ENCODE measurements around the gene MARCHF2. TPM values are rescaled to one million over a fixed set of nuclear protein-coding genes. Genes with fewer than 3 reads are reported as not detected.
"Not testable (repeated sequence)": the region's sequence is repeated elsewhere in the genome, so short reads cannot be mapped to it uniquely, and the experiment has no call there.

The MARCHF2 gene
- polyA plus RNA-seq, 3 donors, result 47.8 to 117 (median 90.8) TPM

- H3K4me1 ChIP-seq (ENCODE audit: control insufficient read depth in 1 of 2, insufficient read depth in 2 of 2, low read length in 2 of 2), result no peaks in the 10 kb centered on the region
- peaks cover 39 to 53% of the 10 kb centered on the region in 2 donors for H3K36me3 ChIP-seq (replicated peaks in 1 of 2; ENCODE audit: control insufficient read depth in 1 of 2, insufficient read depth in 2 of 2, low read length in 2 of 2)
- WGBS (ENCODE audit: insufficient coverage), result 94% methylated on average over 11 of the region's 18 CpGs
- no peaks in the 10 kb centered on the region for H3K4me1 Mint-ChIP-seq
- intact Hi-C loops (cut with micrococcal nuclease), result no loop called here
- H3K4me3 Mint-ChIP-seq, result no peak overlapping the region
- no peaks in the 10 kb centered on the region for H3K9me3 Mint-ChIP-seq
- peaks cover 10% of the 10 kb centered on the region for H4K20me1 ChIP-seq (ENCODE audit: insufficient read depth, low read length)
- H3K27ac Mint-ChIP-seq, result peak overlapping the region in 2 of 7 donors; percentile 31 to 76
- H3K4me2 ChIP-seq (replicated peaks; ENCODE audit: extremely low read depth, low read length, poor library complexity, severe bottlenecking), result no peak overlapping the region
- peaks cover 5% of the 10 kb centered on the region for H3K79me2 ChIP-seq (ENCODE audit: insufficient read depth, low read length)
- no peak overlapping the region for H3K9ac ChIP-seq (ENCODE audit: insufficient read depth, low read length, poor library complexity, severe bottlenecking)
- H3K27me3 ChIP-seq (ENCODE audit: control insufficient read depth in 2 of 2, insufficient read depth in 2 of 2, low read length in 2 of 2), result no peaks in the 10 kb centered on the region
- no peaks in the 10 kb centered on the region for H3K9me3 ChIP-seq (replicated peaks in 1 of 2; ENCODE audit: control insufficient read depth in 1 of 2, insufficient read depth in 1 of 2, low read length in 2 of 2)
- H3K4me3 ChIP-seq (replicated peaks in 1 of 3; ENCODE audit: low read depth in 2 of 3, low read length in 3 of 3), result no peak overlapping the region
- H3K27me3 Mint-ChIP-seq (ENCODE audit: low read depth in 3 of 3), result no peaks in the 10 kb centered on the region
- TF ChIP-seq, protein P1, sequence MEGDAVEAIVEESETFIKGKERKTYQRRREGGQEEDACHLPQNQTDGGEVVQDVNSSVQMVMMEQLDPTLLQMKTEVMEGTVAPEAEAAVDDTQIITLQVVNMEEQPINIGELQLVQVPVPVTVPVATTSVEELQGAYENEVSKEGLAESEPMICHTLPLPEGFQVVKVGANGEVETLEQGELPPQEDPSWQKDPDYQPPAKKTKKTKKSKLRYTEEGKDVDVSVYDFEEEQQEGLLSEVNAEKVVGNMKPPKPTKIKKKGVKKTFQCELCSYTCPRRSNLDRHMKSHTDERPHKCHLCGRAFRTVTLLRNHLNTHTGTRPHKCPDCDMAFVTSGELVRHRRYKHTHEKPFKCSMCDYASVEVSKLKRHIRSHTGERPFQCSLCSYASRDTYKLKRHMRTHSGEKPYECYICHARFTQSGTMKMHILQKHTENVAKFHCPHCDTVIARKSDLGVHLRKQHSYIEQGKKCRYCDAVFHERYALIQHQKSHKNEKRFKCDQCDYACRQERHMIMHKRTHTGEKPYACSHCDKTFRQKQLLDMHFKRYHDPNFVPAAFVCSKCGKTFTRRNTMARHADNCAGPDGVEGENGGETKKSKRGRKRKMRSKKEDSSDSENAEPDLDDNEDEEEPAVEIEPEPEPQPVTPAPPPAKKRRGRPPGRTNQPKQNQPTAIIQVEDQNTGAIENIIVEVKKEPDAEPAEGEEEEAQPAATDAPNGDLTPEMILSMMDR (IDR thresholded peaks at IDR 0.05), result no peak
- no peak overlapping the region for H3K27ac ChIP-seq (ENCODE audit: low read depth in 1 of 2, low read length in 2 of 2)
- no peak overlapping the region for H2AFZ ChIP-seq (ENCODE audit: insufficient read depth, low read depth, low read length, poor library complexity, severe bottlenecking)
- no peak for DNase-seq
- peaks cover 40 to 56% of the 10 kb centered on the region in 2 donors for H3K36me3 Mint-ChIP-seq
These were observed 8.5 kb upstream of the MARCHF2 start for GRCh38 chr19:8404391-8405151.

- peaks cover 13% of the 10 kb centered on the region for H3K4me1 Mint-ChIP-seq
- intact Hi-C loops (cut with micrococcal nuclease), result loop anchor here (5.0 to 10.0 kb wide), 4 partner anchors 37 to 167 kb away; partner anchors contain the start of genes MYO1F (in 1 of the 2) and ZNF414 (in 1 of the 2)
- not testable (repeated sequence) for H3K27ac ChIP-seq (ENCODE audit: low read depth in 1 of 2, low read length in 2 of 2); H3K27me3 Mint-ChIP-seq (ENCODE audit: low read depth in 3 of 3); H3K36me3 Mint-ChIP-seq; DNase-seq; H4K20me1 ChIP-seq (ENCODE audit: insufficient read depth, low read length); H3K36me3 ChIP-seq (replicated peaks in 1 of 2; ENCODE audit: control insufficient read depth in 1 of 2, insufficient read depth in 2 of 2, low read length in 2 of 2); H3K4me1 ChIP-seq (ENCODE audit: control insufficient read depth in 1 of 2, insufficient read depth in 2 of 2, low read length in 2 of 2); H3K27me3 ChIP-seq (ENCODE audit: control insufficient read depth in 2 of 2, insufficient read depth in 2 of 2, low read length in 2 of 2); H3K4me3 Mint-ChIP-seq; H3K27ac Mint-ChIP-seq; H3K79me2 ChIP-seq (ENCODE audit: insufficient read depth, low read length); H3K9me3 ChIP-seq (replicated peaks in 1 of 2; ENCODE audit: control insufficient read depth in 1 of 2, insufficient read depth in 1 of 2, low read length in 2 of 2); H3K4me3 ChIP-seq (replicated peaks in 1 of 3; ENCODE audit: low read depth in 2 of 3, low read length in 3 of 3); H3K4me2 ChIP-seq (replicated peaks; ENCODE audit: extremely low read depth, low read length, poor library complexity, severe bottlenecking); H3K9ac ChIP-seq (ENCODE audit: insufficient read depth, low read length, poor library complexity, severe bottlenecking); H3K9me3 Mint-ChIP-seq; H2AFZ ChIP-seq (ENCODE audit: insufficient read depth, low read depth, low read length, poor library complexity, severe bottlenecking)
- WGBS (ENCODE audit: insufficient coverage), result 94% methylated on average over 6 of the region's 13 CpGs
These were observed 2.4 kb upstream of the MARCHF2 start for GRCh38 chr19:8410718-8411117.

Data from CD14-positive monocyte (primary cell).